GM10847 (cell line): ENCODE results near the gene CNPY3.

ENCODE experiments used
- POLR2A ChIP-seq: IDR thresholded peaks from 2 replicates; pipeline ENCODE4 v1.6.1; 2011; ENCODE audit not compliant: insufficient read length; ENCODE audit errors: extremely low read depth

The CNPY3 gene

GRCh38 chr6:42969431-42969830, 40.2 kb downstream of the CNPY3 start:
- no peak for TF ChIP-seq POLR2A

- no peak for TF ChIP-seq POLR2A
These were observed 40.7 kb downstream of the CNPY3 start for GRCh38 chr6:42969934-42970333.

- TF ChIP-seq POLR2A, result no peak
These were observed 41.8 kb downstream of the CNPY3 start for GRCh38 chr6:42970871-42971612.

GRCh38 chr6:42971746-42972327, 42.6 kb downstream of the CNPY3 start:
- no peak for TF ChIP-seq POLR2A

GRCh38 chr6:42973926-42974325, 44.6 kb downstream of the CNPY3 start:
- TF ChIP-seq POLR2A, result no peak

GRCh38 chr6:42974919-42975505, 45.7 kb downstream of the CNPY3 start:
- TF ChIP-seq POLR2A, result no peak

- no peak for TF ChIP-seq POLR2A
These were observed 49.2 kb downstream of the CNPY3 start for GRCh38 chr6:42978487-42978838.

- peak; percentile 93 for TF ChIP-seq POLR2A
These were observed 49.7 kb downstream of the CNPY3 start, which contains the start of gene PEX6 for GRCh38 chr6:42978839-42979522. PEX6 (minus strand) TSS chr6:42979181; CDS start chr6:42979150, 31 bp downstream.

- TF ChIP-seq POLR2A, result no peak
These were observed 50.4 kb downstream of the CNPY3 start for GRCh38 chr6:42979523-42980177.

- TF ChIP-seq POLR2A, result no peak
These were observed 52.6 kb downstream of the CNPY3 start for GRCh38 chr6:42981836-42982235.

GRCh38 chr6:42984001-42984923, 55.0 kb downstream of the CNPY3 start, which contains the start of gene PPP2R5D:
PPP2R5D (plus strand) TSS chr6:42984570; CDS start chr6:42984678, 108 bp downstream.
- TF ChIP-seq POLR2A, result peak; percentile 81

- TF ChIP-seq POLR2A, result no peak
These were observed 55.7 kb downstream of the CNPY3 start for GRCh38 chr6:42984924-42985475.

- TF ChIP-seq POLR2A, result no peak
These were observed 58.5 kb downstream of the CNPY3 start for GRCh38 chr6:42987533-42988451.

- no peak for TF ChIP-seq POLR2A
These were observed 59.3 kb downstream of the CNPY3 start for GRCh38 chr6:42988486-42989020.
